Spleen (tissue), 7 donors: Measurements from ENCODE around the gene ITM2B.

Experiments
- CTCF ChIP-seq, 11 experiments: fragments of 200-600 bp in 7 of 11; fragments of 450-650 bp in 4 of 11; sonication (generic) in 4 of 11; IDR thresholded peaks in 8 of 11; conservative IDR thresholded peaks in 3 of 11; 1 replicate in 7 of 11; 2 replicates in 4 of 11; pipeline versions ENCODE4 v1.4.0 to v1.8.0; 2016 to 2021; ENCODE audit warnings: antibody characterized with exemption in 11 of 11, inconsistent platforms in 4 of 11, mild to moderate bottlenecking in 1 of 11
- POLR2AphosphoS5 ChIP-seq, 3 donors: sonication (generic); formaldehyde crosslinking; IDR thresholded peaks; one replicate each; pipeline ENCODE4 v1.5.1; 2017; ENCODE audit warnings: antibody characterized with exemption in 3 of 3
- donor health status: DM: no; HTN: no; CAD: no; lungs with moderate emphysema.
- donor health status: DM: no; HTN: no; CAD: no.
- donor health status: DM: no; HTN: no; CAD: no.

- no peak for TF ChIP-seq CTCF (IDR thresholded peaks at IDR 0.05 in 8 of 11, conservative IDR thresholded peaks at IDR 0.05 in 3 of 11)
- peak in 1 of 3 donors; percentile 75 for TF ChIP-seq POLR2AphosphoS5 (IDR thresholded peaks at IDR 0.05)
Observed at GRCh38 chr13:48265217-48265815, 32.3 kb downstream of the ITM2B start.
